ENCODE results near the gene HMGCL.
"Not testable (repeated sequence)": the region's sequence is repeated elsewhere in the genome, so short reads cannot be mapped to it uniquely, and the experiment has no call there.

HMGCL gene

GRCh38 chr1:23825076-23825761, at the start of gene HMGCL:
Gene HMGCL (minus strand): TSS chr1:23825429. CDS start chr1:23825415, 14 bp downstream.
- peak; percentile 72 to 83 (median 80) for DNase-seq

GRCh38 chr1:23872421-23872820, 47.2 kb upstream of the HMGCL start:
- DNase-seq = no peak

- no peak for DNase-seq
These were observed 43.8 kb upstream of the HMGCL start for GRCh38 chr1:23869051-23869450.

GRCh38 chr1:23868557-23869016, 43.4 kb upstream of the HMGCL start:
- no peak for DNase-seq

GRCh38 chr1:23867895-23868556, 42.8 kb upstream of the HMGCL start, which contains the start of gene FUCA1:
Gene FUCA1 (minus strand): TSS chr1:23868290. CDS start chr1:23868286, 4 bp downstream.
- DNase-seq = peak; percentile 77 to 95 (median 86)

GRCh38 chr1:23867542-23867894, 42.3 kb upstream of the HMGCL start:
- no peak for DNase-seq

- no peak for DNase-seq
These were observed 40.3 kb upstream of the HMGCL start for GRCh38 chr1:23865543-23865930.

- no peak for DNase-seq
These were observed 39.7 kb upstream of the HMGCL start for GRCh38 chr1:23864801-23865542.

GRCh38 chr1:23862640-23863039, 37.4 kb upstream of the HMGCL start:
- no peak for DNase-seq

- no peak for DNase-seq
These were observed 29.3 kb upstream of the HMGCL start for GRCh38 chr1:23854568-23854967.

GRCh38 chr1:23853124-23853523, 27.9 kb upstream of the HMGCL start:
- not testable (repeated sequence) for DNase-seq

GRCh38 chr1:23851406-23851805, 26.2 kb upstream of the HMGCL start:
- not testable (repeated sequence) for DNase-seq

GRCh38 chr1:23848673-23849616, 23.7 kb upstream of the HMGCL start:
- DNase-seq = no peak

GRCh38 chr1:23847482-23848095, 22.4 kb upstream of the HMGCL start:
- not testable (repeated sequence) for DNase-seq

- DNase-seq = no peak
These were observed 19.9 kb upstream of the HMGCL start for GRCh38 chr1:23845163-23845562.

- no peak for DNase-seq
These were observed 18.4 kb upstream of the HMGCL start for GRCh38 chr1:23843644-23844043.

- DNase-seq = peak; percentile 16 to 74 (median 60)
These were observed 13.2 kb upstream of the HMGCL start for GRCh38 chr1:23838401-23838866.

- DNase-seq = no peak
These were observed 12.7 kb upstream of the HMGCL start for GRCh38 chr1:23837908-23838307.

GRCh38 chr1:23836037-23836436, 10.8 kb upstream of the HMGCL start:
- DNase-seq = no peak

GRCh38 chr1:23834156-23834555, 8.9 kb upstream of the HMGCL start:
- not testable (repeated sequence) for DNase-seq

GRCh38 chr1:23827717-23828116, 2.5 kb upstream of the HMGCL start:
- DNase-seq = no peak

- not testable (repeated sequence) for DNase-seq
These were observed 1.4 kb upstream of the HMGCL start for GRCh38 chr1:23826590-23826989.

Data from activated naive CD4-positive, alpha-beta T cell (primary cell).